GM10266 (cell line): ENCODE data around the gene PKD1.
"Not testable (repeated sequence)": the region's sequence is repeated elsewhere in the genome, so short reads cannot be mapped to it uniquely, and the experiment has no call there.

Experiments
- DNase-seq: peaks from one replicate; pipeline ENCODE4 v3.0.0; 2012; ENCODE audit errors: extremely low spot score
- TF ChIP-seq, protein P1 (sequence below): IDR thresholded peaks from 2 replicates; pipeline ENCODE4 v1.5.1; 2012; ENCODE audit warnings: mild to moderate bottlenecking, low read depth; ENCODE audit not compliant: control insufficient read depth, insufficient read depth; ENCODE audit errors: missing control alignments

The PKD1 gene

DNA sequence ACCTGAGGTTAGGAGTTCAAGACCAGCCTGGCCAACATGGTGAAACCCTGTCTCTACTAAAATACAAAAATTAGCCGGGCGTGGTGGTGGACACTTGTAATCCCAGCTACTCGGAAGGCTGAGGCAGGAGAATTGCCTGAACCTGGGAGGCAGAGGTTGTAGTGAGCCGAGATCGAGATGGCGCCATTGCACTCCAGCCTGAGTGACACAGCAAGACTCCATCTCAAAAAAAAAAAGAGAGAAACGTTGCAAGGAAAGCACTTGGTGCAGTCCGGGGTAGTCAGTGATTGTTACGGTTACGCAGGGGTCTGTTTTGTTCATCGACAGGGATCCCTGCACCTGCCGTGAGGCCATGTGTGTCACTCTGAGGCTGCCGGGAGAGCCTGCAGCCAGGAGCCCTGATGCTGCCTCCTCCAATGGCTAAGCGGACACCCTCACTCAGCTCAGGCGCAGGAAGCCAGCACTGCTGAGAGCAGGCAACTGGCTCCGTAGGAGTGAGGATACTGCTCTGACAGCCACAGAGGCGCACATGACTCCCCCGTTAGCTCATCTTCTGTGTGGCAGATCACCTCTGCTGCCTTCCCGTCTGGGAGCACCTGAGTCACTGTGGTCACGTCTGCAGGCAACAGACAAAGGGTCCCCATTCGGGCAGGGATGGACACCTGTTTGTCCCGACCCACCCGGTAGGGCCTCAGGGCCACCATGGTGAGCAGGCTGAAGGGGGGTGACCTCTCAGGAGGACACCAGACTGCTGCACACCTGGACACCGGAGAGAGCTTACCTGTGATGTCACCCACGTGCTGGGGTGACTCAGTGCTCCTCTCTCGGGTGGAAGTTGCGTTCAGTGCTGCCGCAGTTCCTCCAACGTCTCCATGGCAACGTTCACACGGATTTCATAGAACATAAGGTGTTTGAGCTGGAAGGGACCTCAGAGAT is 7.5 kb upstream of the PKD1 start:
- no peak for DNase-seq
- TF ChIP-seq, protein P1, sequence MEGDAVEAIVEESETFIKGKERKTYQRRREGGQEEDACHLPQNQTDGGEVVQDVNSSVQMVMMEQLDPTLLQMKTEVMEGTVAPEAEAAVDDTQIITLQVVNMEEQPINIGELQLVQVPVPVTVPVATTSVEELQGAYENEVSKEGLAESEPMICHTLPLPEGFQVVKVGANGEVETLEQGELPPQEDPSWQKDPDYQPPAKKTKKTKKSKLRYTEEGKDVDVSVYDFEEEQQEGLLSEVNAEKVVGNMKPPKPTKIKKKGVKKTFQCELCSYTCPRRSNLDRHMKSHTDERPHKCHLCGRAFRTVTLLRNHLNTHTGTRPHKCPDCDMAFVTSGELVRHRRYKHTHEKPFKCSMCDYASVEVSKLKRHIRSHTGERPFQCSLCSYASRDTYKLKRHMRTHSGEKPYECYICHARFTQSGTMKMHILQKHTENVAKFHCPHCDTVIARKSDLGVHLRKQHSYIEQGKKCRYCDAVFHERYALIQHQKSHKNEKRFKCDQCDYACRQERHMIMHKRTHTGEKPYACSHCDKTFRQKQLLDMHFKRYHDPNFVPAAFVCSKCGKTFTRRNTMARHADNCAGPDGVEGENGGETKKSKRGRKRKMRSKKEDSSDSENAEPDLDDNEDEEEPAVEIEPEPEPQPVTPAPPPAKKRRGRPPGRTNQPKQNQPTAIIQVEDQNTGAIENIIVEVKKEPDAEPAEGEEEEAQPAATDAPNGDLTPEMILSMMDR, result no peak

DNA sequence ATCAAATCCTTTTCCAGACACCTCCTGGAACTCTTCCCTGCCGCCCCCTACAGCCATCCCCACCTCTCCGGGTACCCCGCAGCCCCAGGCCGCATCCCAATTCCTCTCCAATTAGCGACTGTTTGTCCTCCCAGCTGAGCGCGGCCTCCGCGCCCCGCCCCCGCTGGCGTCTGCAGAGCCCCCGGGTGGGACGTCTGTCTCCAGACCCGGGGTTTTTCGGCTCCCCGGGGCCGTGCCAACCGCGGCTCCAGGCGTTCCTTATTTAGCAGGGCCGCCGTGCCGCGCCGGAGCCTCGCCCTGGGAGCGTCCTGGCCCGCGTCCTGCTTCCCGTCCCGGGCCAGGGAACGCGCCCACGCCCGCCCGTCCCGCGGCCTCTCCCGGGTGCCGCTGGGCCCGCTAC is 627 bp downstream of the PKD1 start:
- DNase-seq, result not testable (repeated sequence)

DNA sequence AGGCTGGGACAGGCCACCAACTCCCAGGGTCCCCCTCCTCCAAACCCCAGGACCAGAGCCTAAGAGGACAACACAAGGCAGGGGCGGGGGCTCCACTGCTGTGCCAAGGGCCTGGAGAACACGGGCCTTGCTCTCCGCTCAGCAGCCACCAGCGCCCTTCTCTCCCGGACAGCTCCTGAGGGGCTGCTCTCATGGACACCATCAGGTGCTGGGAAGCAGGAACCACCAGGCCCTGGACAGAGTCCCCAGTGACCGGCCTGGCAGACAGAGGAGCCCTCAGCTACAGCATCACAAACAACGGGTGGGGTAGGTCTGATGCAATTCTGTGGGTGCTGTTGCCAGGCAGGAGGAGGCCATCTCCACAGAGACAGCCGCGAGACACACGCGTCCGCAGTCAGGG is 1.9 kb downstream of the PKD1 start:
- DNase-seq, result not testable (repeated sequence)

DNA sequence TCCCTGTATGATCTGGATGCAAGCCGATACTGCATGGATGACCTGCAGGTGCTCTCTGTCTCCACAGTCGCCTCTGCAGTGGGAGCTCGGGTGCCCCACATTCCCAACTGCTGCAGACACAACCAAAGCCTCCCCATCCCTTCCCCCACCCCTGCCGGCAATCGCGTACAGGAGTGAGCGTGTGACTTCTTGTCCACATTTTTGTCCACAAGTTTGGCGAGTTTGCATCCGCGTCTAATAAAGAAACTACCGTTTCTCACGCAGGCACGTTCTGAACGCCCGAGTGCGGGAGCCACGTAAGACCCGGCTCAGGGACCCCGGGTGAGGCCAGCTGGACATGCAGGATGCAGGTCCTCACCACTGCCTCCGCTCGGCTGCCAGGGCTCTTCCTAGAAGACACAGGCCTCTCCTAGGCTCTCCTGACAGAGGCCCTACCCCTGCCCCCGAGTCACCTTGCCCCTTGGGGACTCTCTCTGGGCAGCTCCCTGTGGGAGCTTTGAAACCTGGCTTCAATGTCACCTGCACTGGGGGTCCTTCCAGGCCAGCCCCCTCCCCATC is 5.7 kb downstream of the PKD1 start:
- not testable (repeated sequence) for DNase-seq

DNA sequence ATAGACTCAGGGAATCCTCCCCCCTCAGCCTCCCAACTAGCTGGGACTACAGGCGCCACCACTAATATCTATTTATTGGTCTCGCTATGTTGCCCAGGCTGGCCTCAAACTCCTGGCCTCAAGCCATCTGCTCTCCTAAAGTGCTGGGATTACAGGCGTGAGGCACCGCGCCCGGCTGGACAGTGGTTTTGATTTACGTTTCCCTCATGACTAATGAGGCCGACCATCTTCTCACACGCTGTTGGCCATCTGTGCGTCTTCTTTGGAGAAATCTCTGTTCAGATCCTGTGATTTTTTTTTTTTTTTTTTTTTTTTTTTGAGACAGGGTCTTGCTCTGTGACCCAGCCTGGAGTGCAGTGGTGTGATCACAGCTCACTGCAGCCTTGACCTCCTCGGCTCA is 6.4 kb downstream of the PKD1 start:
- DNase-seq, result not testable (repeated sequence)

DNA sequence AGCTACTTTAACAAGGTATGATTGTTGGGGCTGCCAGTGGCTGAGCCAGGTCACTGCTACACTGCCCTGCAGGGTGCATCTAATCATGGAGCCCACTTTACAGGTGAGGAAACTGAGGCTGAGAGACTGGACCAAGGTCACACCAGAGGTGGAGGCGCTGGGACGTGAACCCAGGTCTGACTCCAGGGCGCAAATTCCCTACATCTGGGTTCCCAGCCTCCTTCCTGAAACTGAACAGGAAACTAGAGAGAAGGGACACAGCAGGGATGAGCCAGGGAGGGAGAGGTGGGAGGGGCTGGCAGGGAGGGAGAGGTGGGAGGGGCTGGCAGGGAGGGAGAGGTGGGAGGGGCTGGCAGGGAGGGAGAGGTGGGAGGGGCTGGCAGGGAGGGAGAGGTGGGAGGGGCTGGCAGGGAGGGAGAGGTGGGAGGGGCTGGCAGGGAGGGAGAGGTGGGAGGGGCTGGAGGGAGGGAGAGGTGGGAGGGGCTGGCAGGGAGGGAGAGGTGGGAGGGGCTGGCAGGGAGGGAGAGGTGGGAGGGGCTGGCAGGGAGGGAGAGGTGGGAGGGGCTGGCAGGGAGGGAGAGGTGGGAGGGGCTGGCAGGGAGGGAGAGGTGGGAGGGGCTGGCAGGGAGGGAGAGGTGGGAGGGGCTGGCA is 7.9 kb downstream of the PKD1 start:
- DNase-seq, result not testable (repeated sequence)

DNA sequence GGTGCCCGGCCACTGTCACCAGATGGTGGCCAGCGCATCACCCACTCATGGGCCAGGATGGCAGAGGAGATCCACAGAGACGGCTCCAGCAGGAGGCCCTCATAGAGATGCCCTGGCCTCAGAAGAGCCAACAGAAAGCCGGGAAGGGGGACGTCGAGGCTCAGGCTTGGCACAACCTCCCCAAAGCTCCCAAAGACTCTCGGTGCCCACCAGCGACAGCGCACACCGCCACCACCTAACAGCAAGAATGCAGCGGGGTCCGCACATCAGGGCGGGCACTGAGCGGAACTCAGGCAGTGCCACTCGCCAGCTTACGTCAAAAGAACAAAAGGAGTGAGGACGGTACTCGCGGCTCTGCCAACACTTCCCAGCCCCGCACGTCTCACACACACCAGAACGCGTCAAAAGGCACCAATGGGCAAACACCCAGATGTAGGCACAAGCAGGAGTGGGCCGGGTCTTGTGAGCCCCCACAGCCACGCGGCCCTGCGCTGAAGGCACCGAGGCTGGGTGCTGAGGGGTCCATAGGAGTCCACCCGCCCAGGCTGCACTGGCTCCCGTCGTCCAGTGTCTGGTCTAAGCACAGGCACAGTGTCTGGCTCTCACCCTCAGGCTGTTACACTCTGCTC is 8.7 kb downstream of the PKD1 start:
- DNase-seq, result not testable (repeated sequence)

DNA sequence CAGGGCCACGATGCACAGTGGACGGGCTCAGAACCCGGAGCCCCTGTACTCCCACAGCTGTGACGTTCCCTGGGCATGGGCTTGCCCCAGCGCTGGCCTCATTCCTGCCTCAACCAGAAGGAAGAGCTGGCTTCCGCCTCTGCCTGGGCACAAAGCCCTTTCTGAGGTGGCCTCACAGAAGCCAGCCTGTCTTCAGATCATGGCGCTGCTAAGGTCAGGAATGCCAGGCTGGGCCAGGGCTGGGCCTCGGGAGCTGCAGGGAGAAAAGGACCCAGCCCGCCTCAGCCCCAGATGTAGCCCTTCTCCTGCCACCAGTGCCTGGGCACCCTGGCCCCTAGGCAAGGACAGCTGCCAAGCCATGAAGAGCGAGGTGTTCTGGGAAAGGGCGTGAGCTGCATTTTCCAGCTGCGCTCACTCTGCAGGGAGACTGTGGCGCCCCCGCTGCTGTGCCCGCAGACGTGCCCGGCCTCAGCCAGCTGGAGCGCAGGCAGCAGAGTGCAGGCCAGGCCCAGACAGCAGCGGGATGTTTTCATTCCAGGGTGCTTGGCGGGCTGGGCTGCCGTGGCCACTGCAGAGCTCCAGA is 9.4 kb downstream of the PKD1 start:
- DNase-seq, result not testable (repeated sequence)

DNA sequence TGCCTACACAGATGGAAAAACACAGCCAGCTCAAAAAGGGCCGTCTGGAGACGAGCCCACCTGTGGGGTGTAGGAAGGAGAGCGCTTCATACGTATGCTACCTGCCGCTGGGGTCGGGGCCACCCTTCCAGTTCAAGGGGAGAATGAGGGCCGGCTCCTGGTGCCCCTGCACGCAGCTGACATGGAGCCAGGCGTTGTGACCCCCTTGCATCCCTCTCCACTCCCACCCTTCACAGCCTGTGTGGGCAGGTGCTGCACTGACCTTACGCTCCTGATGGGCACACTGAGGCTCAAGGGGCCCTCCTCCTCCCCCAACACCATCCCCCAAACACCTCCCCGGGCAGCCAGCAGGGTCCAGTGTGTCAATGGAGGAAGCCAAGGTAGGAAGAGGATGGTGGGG is 10.1 kb downstream of the PKD1 start:
- DNase-seq, result not testable (repeated sequence)

DNA sequence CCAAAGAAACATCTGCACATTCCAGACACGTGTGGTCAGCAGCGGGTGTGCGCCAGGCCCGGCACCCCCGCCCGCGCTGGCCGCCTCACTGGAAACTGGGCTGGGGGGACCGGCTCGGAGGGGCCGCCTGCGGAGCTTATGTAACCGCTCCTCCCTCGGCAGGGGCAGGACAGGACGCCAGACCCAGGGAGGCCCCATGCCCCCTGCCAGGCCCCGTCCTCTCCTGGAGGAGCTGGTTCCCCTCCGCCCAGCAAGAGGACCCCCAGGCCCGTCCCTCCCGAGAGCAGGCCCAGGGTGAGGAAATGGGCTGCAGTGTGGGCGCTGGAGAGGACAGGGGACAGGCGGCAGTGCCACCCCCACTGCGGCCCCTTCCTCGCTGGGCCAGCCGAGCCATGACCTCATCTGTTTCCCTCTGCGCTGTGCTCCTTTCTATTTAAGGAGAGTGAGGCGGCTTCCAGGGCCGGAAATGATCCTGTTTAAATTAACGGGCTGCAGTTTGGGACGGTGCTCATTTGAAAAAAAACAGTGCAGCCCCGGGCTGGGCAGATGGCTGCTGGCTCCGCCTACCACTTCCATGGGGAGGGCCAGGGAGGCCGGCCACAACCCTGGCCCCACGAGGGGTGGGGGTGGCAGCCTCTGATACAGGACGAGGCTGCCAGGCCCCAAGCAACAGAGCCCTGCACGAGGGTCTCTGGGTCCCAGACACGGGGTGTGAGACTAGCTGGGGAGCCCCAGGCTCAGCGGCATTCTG is 10.8 kb downstream of the PKD1 start:
- not testable (repeated sequence) for DNase-seq

DNA sequence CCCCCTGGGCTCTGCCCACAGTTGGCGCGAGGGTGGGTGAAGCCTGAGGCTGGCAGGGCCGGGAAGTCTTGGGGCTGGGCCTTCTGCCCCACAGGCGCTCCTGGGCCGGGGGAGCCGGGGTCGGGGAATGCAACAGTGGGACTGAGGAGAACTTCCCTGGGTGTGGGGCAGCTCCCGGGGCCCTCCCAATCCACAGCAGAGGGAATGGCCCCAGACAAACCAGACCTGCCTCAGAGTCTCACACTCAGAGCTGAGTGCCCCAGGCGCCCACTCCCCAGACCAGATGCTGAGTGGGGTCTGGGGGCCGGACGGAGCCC is 11.4 kb downstream of the PKD1 start:
- DNase-seq, result not testable (repeated sequence)

DNA sequence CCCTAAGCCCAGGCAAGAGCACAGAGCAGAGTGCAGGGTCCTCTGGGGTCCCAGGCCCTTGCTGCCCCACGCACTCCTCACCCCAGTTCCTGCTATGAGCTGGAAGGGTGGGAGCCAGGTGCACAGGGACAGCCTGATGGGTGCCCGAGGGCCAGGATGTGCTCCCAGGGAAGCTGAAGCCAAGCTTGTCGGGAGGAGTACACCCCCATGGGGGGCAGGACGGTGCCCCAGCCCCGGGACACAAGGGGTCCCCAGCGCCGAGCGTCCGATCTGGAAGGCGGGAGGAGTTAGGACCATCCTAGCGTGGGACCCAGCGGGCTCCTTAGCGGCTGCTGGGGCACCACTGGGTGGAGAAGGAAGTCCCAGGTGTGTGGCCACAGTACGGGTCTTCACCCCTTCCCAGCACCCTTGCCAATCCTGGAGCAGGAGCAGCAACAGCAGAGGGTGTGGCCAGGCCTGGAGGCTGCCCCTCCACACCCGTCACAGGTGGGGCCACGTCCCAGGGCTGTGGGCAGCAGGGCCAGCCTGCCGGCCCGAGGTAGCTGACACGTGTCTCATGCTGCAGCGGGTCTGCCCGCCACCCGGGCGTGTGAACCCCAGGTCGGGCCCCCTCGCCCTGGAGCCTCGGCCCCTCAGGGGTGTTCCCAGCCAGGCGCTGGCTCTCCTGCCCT is 11.9 kb downstream of the PKD1 start:
- not testable (repeated sequence) for DNase-seq

DNA sequence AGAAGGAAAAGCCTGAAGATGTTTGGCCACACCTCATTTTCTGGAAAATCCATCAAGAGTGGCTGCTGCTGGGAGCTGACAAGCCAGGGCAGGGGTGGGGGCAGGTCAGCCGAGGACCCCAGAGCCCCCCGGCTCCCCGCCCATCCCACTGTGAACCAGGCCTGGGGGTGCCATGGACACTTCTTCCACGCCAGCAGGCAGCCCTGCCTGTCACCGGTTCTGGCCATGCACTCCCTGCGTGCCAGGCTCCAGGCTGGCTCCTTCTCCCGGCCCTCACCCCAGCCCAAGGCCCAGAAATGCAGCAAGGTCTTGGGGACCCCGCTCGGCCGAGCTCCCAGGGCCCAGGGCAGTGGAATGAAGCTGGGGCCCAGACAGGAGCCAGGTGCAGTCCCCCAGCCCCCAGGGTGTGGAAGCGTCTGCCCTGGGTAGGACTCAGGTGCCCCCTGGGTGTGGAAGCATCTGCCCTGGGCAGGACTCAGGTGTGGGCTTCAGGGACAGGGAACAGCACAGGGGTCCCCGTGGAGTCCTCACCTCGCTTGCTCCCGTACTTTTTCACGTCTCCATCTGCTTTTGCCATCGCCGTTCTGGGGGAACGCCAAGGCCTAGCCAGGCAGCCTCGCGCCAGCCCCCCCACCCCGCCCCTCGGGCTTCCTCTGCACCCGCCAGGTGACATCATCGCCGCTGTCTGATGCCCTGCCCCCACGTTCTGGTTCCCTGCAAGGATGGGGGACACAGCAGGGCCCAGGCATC is 12.6 kb downstream of the PKD1 start:
- not testable (repeated sequence) for DNase-seq
